BLaER1 treated with 17β-estradiol and CSF1 and Interleukin-3, amounts not matched to agents 10 nM and 100 nM (cell line): ENCODE measurements around the gene ADAMTS10.

Experiments
- H3K27ac ChIP-seq, 11 experiments: shearing (Covaris generic); formaldehyde crosslinking; 2 replicates each; pipeline ENCODE4 v1.8.1; 2022
- H3K27me3 ChIP-seq, 11 experiments: shearing (Covaris generic); formaldehyde crosslinking; 2 replicates each; pipeline ENCODE4 v1.8.1; 2022
- H3K36me3 ChIP-seq, 11 experiments: shearing (Covaris generic); formaldehyde crosslinking; 2 replicates each; pipeline ENCODE4 v1.8.1; 2022
- H3K4me1 ChIP-seq, 10 experiments: shearing (Covaris generic); formaldehyde crosslinking; 2 replicates each; pipeline ENCODE4 v1.8.1; 2022
- H3K4me2 ChIP-seq, 11 experiments: shearing (Covaris generic); formaldehyde crosslinking; 2 replicates each; pipeline ENCODE4 v1.8.1; 2022
- H3K4me3 ChIP-seq, 10 experiments: shearing (Covaris generic); formaldehyde crosslinking; 2 replicates each; pipeline ENCODE4 v1.8.1; 2022
- H3K9ac ChIP-seq, 11 experiments: shearing (Covaris generic); formaldehyde crosslinking; 2 replicates each; pipeline ENCODE4 v1.8.1; 2022
- H3K9me3 ChIP-seq, 11 experiments: shearing (Covaris generic); formaldehyde crosslinking; replicated peaks in 1 of 11; 2 replicates each; pipeline ENCODE4 v1.8.1; 2022
- H4K20me1 ChIP-seq, 11 experiments: shearing (Covaris generic); formaldehyde crosslinking; 2 replicates each; pipeline ENCODE4 v1.8.1; 2022
- Cebpa-rat ChIP-seq, 11 experiments: shearing (Covaris generic); IDR thresholded peaks; 2 replicates each; pipeline ENCODE4 v1.8.1; 2022

ADAMTS10 gene

DNA sequence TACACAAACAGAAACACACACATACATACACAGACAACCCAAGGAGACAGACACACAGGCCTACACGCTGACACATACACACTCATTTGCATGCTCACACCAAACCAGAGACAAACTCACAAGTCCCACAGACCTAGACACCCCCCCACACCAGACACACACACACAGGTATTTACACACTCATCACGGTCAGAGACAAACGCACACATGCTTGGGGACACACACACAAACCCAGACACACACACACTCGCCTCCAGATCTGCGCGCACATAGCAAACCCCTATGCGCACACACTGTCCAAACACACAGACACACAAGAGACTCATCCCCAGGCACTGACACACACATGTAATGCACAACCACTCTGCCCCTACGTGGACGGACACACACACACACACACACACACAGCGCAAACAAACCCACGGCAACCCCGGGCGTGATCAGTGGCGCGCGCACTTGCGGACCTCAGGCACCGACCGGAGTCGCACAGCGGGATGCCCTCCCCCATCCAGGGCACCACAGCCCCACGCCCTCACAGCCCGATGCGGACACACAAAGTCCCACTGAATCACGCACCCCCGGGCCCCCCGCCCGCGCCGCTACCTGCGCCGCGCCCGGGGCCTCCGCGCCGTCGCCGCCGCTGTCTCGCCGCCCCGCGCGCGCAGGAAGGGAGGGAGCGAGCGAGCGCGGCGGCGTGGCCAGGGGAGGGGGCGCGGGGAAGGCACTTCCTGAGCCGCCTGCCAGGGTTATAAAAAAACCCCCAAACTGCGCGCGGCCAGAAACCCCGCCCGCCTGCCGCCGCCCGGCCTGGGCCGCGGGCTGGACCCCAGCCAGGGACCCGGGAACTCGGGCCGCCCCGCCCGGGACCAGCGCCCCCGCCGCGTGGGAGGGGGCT is at the start of gene ADAMTS10:
Gene ADAMTS10, minus strand, starts transcription at position 675 of the 895 bp plus-strand sequence. CDS start 5,005 bp downstream, outside the sequence.
- H3K36me3 ChIP-seq = peaks cover 4 to 25% (median 17%) of the 10 kb centered on the region in 11 experiments
- H3K4me2 ChIP-seq = peak within 1 kb of the TSS; percentile 90 to 97 (median 95)
- H3K4me3 ChIP-seq = peak within 1 kb of the TSS; percentile 70 to 90 (median 78)
- H3K27me3 ChIP-seq = no peaks in the 10 kb centered on the region
- no peak for TF ChIP-seq Cebpa-rat (IDR thresholded peaks at IDR 0.05)
- peak within 1 kb of the TSS; percentile 85 to 93 (median 90) for H3K27ac ChIP-seq
- peaks cover 3 to 16% (median 13%) of the 10 kb centered on the region in 11 experiments for H3K9me3 ChIP-seq
- peaks cover 0 to 21% (median 5%) of the 10 kb centered on the region in 11 experiments; a peak in 7 of 22 replicates for H4K20me1 ChIP-seq
- H3K9ac ChIP-seq = peak within 1 kb of the TSS; percentile 84 to 93 (median 90)
- peaks cover 27 to 54% (median 43%) of the 10 kb centered on the region in 10 experiments for H3K4me1 ChIP-seq

DNA sequence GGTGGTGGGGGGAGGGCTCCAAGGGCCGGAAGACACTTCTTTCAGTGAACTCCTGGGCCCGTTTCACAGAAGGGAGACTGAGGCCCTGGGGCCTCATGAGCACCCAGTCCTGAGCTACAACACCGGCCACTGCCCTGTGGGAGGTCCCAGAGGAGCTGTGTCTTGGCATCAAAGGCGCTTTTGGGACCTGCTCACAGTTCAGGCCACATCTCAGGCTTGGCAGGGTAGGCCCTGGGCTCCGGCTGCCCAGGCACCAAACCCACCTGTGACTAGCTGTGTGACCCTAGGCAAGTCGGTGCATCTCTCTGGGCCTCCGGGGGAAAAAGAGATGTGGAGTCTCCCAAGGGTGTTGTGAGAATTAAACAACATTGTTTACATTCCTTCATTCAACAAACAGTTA is 49.4 kb upstream of the ADAMTS10 start:
- H3K9me3 ChIP-seq = no peaks in the 10 kb centered on the region
- H3K9ac ChIP-seq = no peak overlapping the region
- H3K36me3 ChIP-seq = no peaks in the 10 kb centered on the region
- TF ChIP-seq Cebpa-rat (IDR thresholded peaks at IDR 0.05) = no peak
- no peaks in the 10 kb centered on the region for H4K20me1 ChIP-seq
- no peak overlapping the region for H3K4me3 ChIP-seq
- no peak overlapping the region for H3K27ac ChIP-seq
- H3K4me1 ChIP-seq = peaks cover 20 to 59% (median 43%) of the 10 kb centered on the region in 10 experiments
- peaks cover 0 to 22% (median 11%) of the 10 kb centered on the region in 11 experiments; a peak in 15 of 22 replicates for H3K27me3 ChIP-seq
- peak overlapping the region in 3 of 11 experiments; percentile 15 to 23 (median 22); a peak in 4 of 22 replicates for H3K4me2 ChIP-seq

DNA sequence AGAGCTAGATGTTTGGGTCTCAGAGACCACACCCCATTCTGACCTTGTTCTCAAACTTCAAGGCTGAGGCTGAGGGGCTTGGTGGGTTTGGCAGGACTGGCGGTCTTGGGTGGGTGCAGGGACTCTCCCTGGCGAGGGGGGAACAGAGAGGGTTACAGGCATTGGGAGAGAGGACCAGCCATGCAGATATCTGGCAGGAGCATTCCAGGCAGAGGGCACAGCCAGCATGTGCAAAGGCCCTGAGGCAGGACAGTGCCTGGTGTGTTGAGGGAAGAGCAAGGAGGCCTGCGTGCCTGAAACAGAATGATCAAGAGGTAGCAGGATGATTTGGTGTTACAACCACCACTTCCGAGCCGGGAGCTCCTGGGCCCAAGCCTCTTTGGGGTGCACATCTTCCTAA is 47.4 kb upstream of the ADAMTS10 start:
- no peak overlapping the region for H3K27ac ChIP-seq
- no peak overlapping the region for H3K9ac ChIP-seq
- no peaks in the 10 kb centered on the region for H3K9me3 ChIP-seq
- no peak overlapping the region for H3K4me3 ChIP-seq
- no peaks in the 10 kb centered on the region for H3K36me3 ChIP-seq
- peaks cover 0 to 23% (median 11%) of the 10 kb centered on the region in 11 experiments; a peak in 15 of 22 replicates for H3K27me3 ChIP-seq
- H3K4me1 ChIP-seq = peaks cover 14 to 45% (median 32%) of the 10 kb centered on the region in 10 experiments
- no peaks in the 10 kb centered on the region for H4K20me1 ChIP-seq
- H3K4me2 ChIP-seq = no peak overlapping the region
- no peak for TF ChIP-seq Cebpa-rat (IDR thresholded peaks at IDR 0.05)

DNA sequence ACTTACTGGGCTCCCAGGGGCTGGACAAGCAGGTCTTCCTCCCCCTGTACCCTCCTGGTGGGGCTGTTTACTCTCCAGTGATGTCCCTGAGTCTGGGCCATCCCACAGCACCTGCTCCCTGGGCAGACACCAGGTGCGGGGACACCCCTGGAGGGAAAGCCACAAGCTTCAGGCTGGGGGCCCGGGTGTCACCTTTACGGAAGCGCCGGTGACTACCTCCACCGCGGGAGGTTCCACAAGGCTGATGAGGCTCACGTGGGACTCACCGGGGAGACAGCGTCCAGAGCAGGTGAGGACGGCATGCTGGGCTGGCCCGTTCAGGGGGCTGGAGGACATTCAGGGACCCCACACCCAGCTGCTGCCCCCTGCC is 44.8 kb upstream of the ADAMTS10 start:
- H3K4me1 ChIP-seq = peaks cover 24 to 53% (median 33%) of the 10 kb centered on the region in 10 experiments
- H3K36me3 ChIP-seq = no peaks in the 10 kb centered on the region
- no peak overlapping the region; a peak in 1 of 20 replicates for H3K4me3 ChIP-seq
- peak overlapping the region; percentile 54 to 94 (median 73) for H3K4me2 ChIP-seq
- peak overlapping the region in 2 of 11 experiments; percentile 9 to 24; a peak in 3 of 22 replicates for H3K9ac ChIP-seq
- no peaks in the 10 kb centered on the region for H4K20me1 ChIP-seq
- no peak for TF ChIP-seq Cebpa-rat (IDR thresholded peaks at IDR 0.05)
- no peak overlapping the region for H3K27ac ChIP-seq
- no peaks in the 10 kb centered on the region for H3K9me3 ChIP-seq
- H3K27me3 ChIP-seq = peaks cover 0 to 27% (median 11%) of the 10 kb centered on the region in 11 experiments; a peak in 15 of 22 replicates

DNA sequence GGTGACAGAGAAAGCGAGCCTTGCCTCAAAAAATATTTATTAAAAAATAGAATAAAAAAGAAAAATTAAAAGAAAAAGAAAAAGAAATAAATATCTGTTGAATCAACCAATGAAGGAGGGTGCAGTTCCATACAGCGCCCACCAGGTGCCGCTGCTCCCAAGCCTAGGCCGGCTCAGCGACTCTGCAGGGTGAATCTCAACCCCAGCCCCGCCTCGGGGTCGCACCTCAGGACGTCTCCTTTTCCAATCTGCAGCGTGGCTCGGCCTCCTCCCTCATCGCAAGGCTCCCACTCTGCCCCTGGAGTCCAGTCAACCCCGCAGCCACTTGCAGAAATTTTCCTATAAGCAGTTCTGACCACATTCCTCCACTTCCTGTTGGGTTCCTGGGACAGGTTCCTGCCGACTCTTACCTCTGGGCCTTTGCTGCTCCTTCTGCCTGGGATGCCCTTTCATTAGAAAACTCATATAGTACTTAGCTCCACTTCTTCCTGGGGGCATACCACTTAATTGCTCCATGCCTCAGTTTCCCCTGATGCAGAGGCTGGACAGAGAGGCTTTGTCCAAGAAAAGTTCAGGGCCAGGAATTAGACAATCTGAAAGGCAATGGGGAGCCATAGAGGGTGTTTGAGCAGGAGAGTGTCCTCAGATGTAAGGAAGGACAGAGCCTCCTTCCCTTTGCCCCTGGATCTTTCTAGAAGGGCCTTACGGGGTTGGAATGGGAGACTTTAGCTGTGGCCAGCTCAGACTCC is 44.2 kb upstream of the ADAMTS10 start:
- H4K20me1 ChIP-seq = no peaks in the 10 kb centered on the region
- H3K36me3 ChIP-seq = no peaks in the 10 kb centered on the region
- H3K4me2 ChIP-seq = peak overlapping the region; percentile 54 to 94 (median 73)
- peak overlapping the region in 2 of 11 experiments; percentile 8 to 24; a peak in 3 of 22 replicates for H3K9ac ChIP-seq
- H3K4me1 ChIP-seq = peaks cover 27 to 56% (median 36%) of the 10 kb centered on the region in 10 experiments
- TF ChIP-seq Cebpa-rat (IDR thresholded peaks at IDR 0.05) = no peak
- peak overlapping the region in 2 of 10 experiments; percentile 33 to 39; a peak in 2 of 20 replicates for H3K4me3 ChIP-seq
- H3K27ac ChIP-seq = no peak overlapping the region; a peak in 1 of 22 replicates
- H3K9me3 ChIP-seq = no peaks in the 10 kb centered on the region
- H3K27me3 ChIP-seq = peaks cover 0 to 27% (median 11%) of the 10 kb centered on the region in 11 experiments; a peak in 15 of 22 replicates

DNA sequence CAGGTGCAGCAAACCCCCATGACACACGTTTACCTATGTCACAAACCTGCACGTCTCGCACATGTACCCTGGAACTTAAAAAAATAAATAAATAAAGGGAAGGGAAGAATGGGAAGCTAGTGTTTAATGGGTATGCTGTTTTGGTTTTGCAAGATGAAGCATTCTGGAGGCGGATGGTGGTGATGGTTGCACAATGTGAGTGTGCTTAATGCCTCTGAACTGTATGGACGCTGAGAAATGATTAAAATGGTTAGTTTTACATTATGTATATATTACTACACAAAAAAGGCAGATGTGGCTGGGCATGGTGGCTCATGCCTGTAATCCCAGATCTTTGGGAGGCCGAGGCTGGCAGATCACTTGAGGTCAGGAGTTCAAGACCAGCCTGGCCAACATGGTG is 37.7 kb upstream of the ADAMTS10 start:
- Histone ChIP-seq H3K27me3 (peaks cover 0 to 4% (median 0%) of the 10 kb centered on the region in 11 experiments; a peak in 3 of 22 replicates), H3K9ac (no peak overlapping the region; a peak in 1 of 22 replicates), H3K4me1 (peaks cover 26 to 81% (median 61%) of the 10 kb centered on the region in 10 experiments), H3K27ac (peak overlapping the region in 4 of 11 experiments; percentile 13 to 72 (median 66); a peak in 7 of 22 replicates), H3K4me2 (peak overlapping the region in 8 of 11 experiments; percentile 7 to 87 (median 76); a peak in 13 of 22 replicates), H4K20me1 (no peaks in the 10 kb centered on the region), H3K9me3 (no peaks in the 10 kb centered on the region), H3K36me3 (no peaks in the 10 kb centered on the region), H3K4me3 (no peak overlapping the region)
- TF ChIP-seq Cebpa-rat (IDR thresholded peaks at IDR 0.05) = peak in 7 of 11 experiments; percentile 42 to 69 (median 52); a peak in 9 of 22 replicates

DNA sequence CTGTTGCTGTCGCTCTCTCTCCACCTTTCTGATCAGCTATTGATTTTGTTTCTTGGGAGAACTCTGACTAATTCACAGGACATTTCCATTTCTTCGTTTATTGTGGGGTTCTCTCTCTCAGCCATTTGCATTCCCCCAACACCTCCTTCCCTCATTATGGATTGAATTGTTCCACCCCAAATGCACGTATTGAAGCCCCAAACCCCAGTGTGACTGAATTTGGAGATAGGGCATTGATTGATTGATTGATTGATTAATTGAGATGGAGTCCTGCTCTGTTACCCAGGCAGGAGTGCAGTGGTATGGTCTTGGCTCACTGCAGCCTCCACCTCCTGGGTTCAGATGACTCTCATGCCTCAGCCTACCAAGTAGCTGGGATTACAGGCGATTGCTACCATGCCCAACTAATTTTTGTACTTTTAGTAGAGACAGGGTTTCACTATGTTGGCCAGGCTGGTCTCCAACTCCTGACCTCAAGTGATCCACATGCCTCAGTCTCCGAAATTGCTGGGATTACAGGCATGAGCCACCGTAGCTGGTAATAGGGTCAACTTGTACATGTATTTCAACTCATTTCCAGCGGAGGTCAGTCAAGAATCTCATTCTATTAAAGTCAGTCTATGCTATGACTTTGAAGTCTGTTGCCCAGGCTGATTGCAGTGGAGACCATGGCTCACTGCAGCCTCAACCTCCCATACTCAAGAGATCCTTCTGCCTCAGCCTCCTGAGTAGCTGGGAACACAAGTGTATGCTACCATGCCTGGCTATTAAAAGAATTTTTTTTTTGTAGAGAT is 33.5 kb upstream of the ADAMTS10 start:
- H3K36me3 ChIP-seq = no peaks in the 10 kb centered on the region
- no peak for TF ChIP-seq Cebpa-rat (IDR thresholded peaks at IDR 0.05)

DNA sequence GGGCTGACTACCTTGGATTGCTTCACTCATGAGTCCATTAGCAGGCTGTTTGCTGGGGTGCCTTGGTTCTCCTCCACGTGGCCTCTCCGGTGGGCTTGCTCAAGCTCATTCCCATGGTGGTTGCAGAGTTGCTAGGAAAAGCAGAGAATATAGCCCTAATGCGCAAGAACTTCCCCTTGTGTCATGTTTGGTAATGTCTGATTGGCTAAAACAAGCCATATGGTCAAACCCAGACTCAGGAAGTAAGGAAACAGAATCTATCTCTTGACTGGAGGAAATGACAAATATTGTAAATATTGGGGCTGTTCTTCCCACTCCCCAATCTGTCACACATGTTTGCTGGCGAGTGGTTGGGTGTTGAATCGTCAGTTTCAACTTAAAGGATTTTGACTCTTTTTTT is 32.0 kb upstream of the ADAMTS10 start:
- H3K4me3 ChIP-seq = no peak overlapping the region
- H4K20me1 ChIP-seq = no peaks in the 10 kb centered on the region
- H3K9ac ChIP-seq = no peak overlapping the region
- H3K27ac ChIP-seq = no peak overlapping the region; a peak in 1 of 22 replicates
- H3K4me2 ChIP-seq = peak overlapping the region in 5 of 11 experiments; percentile 9 to 58 (median 27); a peak in 6 of 22 replicates
- TF ChIP-seq Cebpa-rat (IDR thresholded peaks at IDR 0.05) = no peak
- H3K9me3 ChIP-seq = peaks cover 0 to 26% (median 13%) of the 10 kb centered on the region in 11 experiments; a peak in 16 of 22 replicates
- peaks cover 8 to 95% (median 55%) of the 10 kb centered on the region in 10 experiments; a peak in 19 of 20 replicates for H3K4me1 ChIP-seq
- H3K27me3 ChIP-seq = no peaks in the 10 kb centered on the region
- H3K36me3 ChIP-seq = no peaks in the 10 kb centered on the region

More for the DNA sequence above, 33.5 kb upstream of the ADAMTS10 start:
- Histone ChIP-seq H3K4me2 (peak overlapping the region in 1 of 11 experiments; percentile 18; a peak in 1 of 22 replicates), H3K4me3 (no peak overlapping the region), H3K27me3 (no peaks in the 10 kb centered on the region), H3K9me3 (peaks cover 0 to 26% (median 13%) of the 10 kb centered on the region in 11 experiments; a peak in 16 of 22 replicates), H3K27ac (no peak overlapping the region), H4K20me1 (no peaks in the 10 kb centered on the region), H3K9ac (no peak overlapping the region), H3K4me1 (peaks cover 10 to 95% (median 53%) of the 10 kb centered on the region in 10 experiments; a peak in 19 of 20 replicates)
